GM12873 (cell line): Measurements from ENCODE around the gene ADGRV1.

ENCODE experiments used
- TF ChIP-seq, protein P1 (sequence below): IDR thresholded peaks from 2 replicates; pipeline ENCODE4 v1.5.1; 2012; ENCODE audit warnings: low read depth, mild to moderate bottlenecking, moderate library complexity, low read length, control low read depth; ENCODE audit not compliant: insufficient read depth; ENCODE audit errors: missing control alignments

Gene ADGRV1

DNA sequence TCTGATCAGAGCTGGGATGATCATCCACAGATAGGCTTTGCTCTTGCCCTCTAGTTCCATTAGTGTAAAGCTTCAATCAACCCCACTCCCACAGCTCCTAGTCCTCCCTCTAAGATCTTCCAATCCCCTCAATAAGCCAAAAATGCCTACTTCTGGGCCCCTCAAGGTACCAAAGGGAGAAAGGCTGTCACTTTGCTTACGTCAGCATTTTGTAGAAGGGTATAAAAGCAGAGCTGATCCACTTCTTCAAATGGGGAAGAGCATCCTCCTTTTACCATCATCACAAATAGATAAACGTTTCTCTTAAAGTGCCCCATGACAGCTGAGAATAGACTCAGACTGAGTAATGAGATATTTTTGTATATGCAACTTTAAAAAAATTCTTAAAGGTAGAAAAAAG lies 13.1 kb upstream of the ADGRV1 start:
- TF ChIP-seq, protein P1, sequence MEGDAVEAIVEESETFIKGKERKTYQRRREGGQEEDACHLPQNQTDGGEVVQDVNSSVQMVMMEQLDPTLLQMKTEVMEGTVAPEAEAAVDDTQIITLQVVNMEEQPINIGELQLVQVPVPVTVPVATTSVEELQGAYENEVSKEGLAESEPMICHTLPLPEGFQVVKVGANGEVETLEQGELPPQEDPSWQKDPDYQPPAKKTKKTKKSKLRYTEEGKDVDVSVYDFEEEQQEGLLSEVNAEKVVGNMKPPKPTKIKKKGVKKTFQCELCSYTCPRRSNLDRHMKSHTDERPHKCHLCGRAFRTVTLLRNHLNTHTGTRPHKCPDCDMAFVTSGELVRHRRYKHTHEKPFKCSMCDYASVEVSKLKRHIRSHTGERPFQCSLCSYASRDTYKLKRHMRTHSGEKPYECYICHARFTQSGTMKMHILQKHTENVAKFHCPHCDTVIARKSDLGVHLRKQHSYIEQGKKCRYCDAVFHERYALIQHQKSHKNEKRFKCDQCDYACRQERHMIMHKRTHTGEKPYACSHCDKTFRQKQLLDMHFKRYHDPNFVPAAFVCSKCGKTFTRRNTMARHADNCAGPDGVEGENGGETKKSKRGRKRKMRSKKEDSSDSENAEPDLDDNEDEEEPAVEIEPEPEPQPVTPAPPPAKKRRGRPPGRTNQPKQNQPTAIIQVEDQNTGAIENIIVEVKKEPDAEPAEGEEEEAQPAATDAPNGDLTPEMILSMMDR: no peak

DNA sequence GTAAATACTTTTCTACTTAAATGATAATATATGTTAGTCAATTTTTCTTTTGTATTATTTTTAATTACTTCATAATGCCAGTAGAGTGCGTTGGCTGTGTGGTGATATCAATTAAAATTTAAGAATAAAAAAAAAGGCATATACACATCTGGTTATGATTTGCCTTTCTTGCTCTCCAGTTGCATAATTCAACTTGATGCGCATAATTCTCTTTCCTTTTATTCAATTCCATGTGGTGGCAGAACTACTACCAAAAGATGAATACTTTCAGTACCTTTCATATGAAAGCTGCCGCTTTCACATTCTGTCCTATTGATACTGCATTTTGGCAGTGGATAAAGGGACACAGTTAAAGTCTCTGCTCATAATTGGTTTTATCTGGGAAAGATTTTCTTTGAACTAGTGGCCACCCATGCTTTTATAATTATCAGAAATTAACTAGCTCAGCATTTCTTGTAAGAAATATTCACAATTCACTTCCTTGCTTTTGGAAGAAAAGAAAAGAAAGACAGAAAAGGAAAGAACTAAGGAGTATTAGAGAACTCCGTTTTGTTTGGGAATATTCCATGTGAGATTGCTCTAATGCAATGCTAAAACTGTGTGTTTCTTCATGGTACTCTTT lies 12.3 kb upstream of the ADGRV1 start:
- TF ChIP-seq, protein P1: no peak

GRCh38 chr5:90547072-90547536 lies 11.5 kb upstream of the ADGRV1 start:
- TF ChIP-seq, protein P1: no peak

DNA sequence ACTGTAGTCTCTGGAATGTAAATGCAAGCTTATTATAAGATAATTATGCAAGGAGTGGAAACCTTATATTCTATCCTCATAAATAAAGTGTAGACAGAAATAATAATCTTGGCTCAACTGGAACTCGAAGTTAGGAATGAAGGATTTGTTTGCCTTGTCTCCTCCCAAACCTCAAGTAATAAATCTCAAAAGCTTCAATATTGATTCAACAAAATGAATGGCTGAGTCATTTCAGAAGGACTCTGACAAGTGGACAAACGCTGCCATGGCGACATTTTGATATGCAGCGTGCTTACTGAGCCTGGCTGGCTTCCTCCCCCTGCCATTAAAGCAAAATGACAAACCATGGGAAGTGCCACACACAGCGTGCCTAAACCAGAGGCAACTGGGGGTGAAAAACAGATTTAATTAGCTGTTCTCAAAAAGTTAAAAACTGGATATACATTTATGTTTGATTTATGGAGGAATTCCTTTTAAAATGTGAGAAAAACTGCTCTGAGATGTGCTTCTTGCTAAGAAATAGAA lies 10.5 kb upstream of the ADGRV1 start:
- TF ChIP-seq, protein P1: no peak

- TF ChIP-seq, protein P1: no peak
These were observed 9.4 kb upstream of the ADGRV1 start for GRCh38 chr5:90549223-90549622.

GRCh38 chr5:90549729-90550275 lies 8.8 kb upstream of the ADGRV1 start:
- TF ChIP-seq, protein P1: no peak

DNA sequence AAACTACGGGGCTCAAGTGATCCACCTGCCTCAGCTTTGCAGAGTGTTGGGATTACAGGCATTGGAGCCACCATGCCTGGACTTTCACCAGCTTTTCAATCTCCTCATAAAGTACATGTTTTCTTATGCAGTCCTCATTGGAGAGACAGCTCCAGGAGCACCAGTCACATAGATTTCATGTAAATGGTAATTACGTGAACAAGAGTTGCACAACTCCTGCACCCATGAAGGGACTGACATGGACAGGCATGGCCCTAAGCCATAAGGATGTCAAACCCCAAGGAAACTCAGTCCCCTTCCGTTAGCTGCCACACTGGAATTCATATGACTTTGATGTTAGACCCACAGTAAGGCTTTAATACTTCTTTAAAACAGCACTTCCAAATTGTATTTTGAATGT lies 7.6 kb upstream of the ADGRV1 start:
- TF ChIP-seq, protein P1: no peak
